Muscle of leg (tissue), 16 donors: ENCODE results near the gene CGB5. TPM values are rescaled to one million over a fixed set of nuclear protein-coding genes. Genes with fewer than 3 reads are reported as not detected.
A peak's percentile ranks its signal among the peaks of the same experiment; 100 is the strongest.
"Not testable (repeated sequence)": the region's sequence is repeated elsewhere in the genome, so short reads cannot be mapped to it uniquely, and the experiment has no call there.

Source experiments
- DNase-seq: peaks from one replicate; pipeline ENCODE4 v3.0.0; 2013
- H3K27ac ChIP-seq: one replicate; pipeline ENCODE4 v1.5.1; 2013; ENCODE audit warnings: mild to moderate bottlenecking, low read length, control low read depth
- H3K27me3 ChIP-seq: one replicate; pipeline ENCODE4 v1.6.1; 2013; ENCODE audit warnings: low read length; ENCODE audit not compliant: control insufficient read depth, insufficient read depth
- H3K36me3 ChIP-seq: one replicate; pipeline ENCODE4 v1.6.1; 2013; ENCODE audit warnings: low read length; ENCODE audit not compliant: control insufficient read depth, insufficient read depth
- H3K4me1 ChIP-seq: one replicate; pipeline ENCODE4 v1.6.1; 2013; ENCODE audit warnings: low read length; ENCODE audit not compliant: control insufficient read depth, insufficient read depth
- H3K4me3 ChIP-seq: one replicate; pipeline ENCODE4 v1.5.1; 2013; ENCODE audit warnings: low read length, control low read depth
- H3K9me3 ChIP-seq: replicated peaks from 2 replicates; pipeline ENCODE4 v1.6.1; 2013; ENCODE audit warnings: low read depth, low read length; ENCODE audit not compliant: control insufficient read depth
- WGBS: methylation state at CpG from one replicate; pipeline ENCODE4 v1.1.5; 2013; ENCODE audit warnings: missing lambda C conversion rate; ENCODE audit not compliant: insufficient coverage; 5-methylcytosine and 5-hydroxymethylcytosine counted together
- long read RNA-seq, 11 donors: transcript quantifications; one replicate each; lab custom pipeline, GENCODE V29; 2026
- polyA plus RNA-seq, 8 donors: library from polyadenylated mRNA; unstranded; fragments of 120-200 nt; gene quantifications; one replicate each; pipeline versions ENCODE4 v1.2.1 to v1.2.3, GENCODE V29; 2013; ENCODE audit warnings: inconsistent platforms in 1 of 8, low replicate concordance in 1 of 8; ENCODE audit not compliant: insufficient read length in 8 of 8, insufficient read depth in 1 of 8
- total RNA-seq: library from RNA; stranded (reverse); fragments of 120-200 nt; gene quantifications from one replicate; pipeline ENCODE4 v1.2.4, GENCODE V29; 2013

The CGB5 gene
- total RNA-seq (0.40 TPM), polyA plus RNA-seq (1 to 10 TPM in 1 of 8 donors, under 1 TPM in 2, not detected in 5; 0.23 to 1.4 (median 0.63) TPM)
- long read RNA-seq, donor 1 = 0 reads
- long read RNA-seq, donor 2 = 0 reads
- long read RNA-seq, donor 3 = 0 reads
- long read RNA-seq, donor 4 = 0 reads
- long read RNA-seq, donor 5 = 0 reads
- long read RNA-seq, donor 6 = 0 reads
- long read RNA-seq, donor 7, partial matches to known transcripts = 0 of 1 reads
- long read RNA-seq, donor 7, other reads (novel, unspliced or antisense) = 0 of 1 reads
- long read RNA-seq, donor 8 = 0 reads
- long read RNA-seq, donor 9 = 0 reads
- long read RNA-seq, donor 10 = 0 reads
- long read RNA-seq, donor 11 = 0 reads

- WGBS = no CpG with 5 or more reads among the region's 15 CpGs
- not testable (repeated sequence) for H3K36me3 ChIP-seq, H3K27me3 ChIP-seq
These were observed at the start of gene CGB5 for GRCh38 chr19:49043548-49043947. Gene CGB5, plus strand, starts transcription at chr19:49043848. Its CDS starts 362 bp downstream, at chr19:49044210.

DNA sequence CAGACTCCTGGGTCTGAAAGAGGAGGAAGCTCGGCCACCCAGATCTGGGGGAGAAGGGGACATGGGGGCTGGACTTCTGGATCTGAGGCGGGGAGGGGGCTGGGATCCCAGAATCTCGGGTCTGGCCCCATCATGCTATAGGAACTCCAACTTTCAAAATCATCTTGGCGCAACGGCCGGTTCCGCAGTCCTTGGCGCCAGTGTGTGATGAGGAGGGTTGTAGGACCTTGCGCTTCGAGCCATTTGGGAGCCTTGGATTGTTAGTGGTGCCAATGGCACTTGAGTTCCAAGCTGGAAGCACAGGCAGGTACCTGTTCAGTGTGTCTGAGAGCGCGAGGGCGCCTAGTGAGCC lies 49.6 kb upstream of the CGB5 start:
- H3K4me3 ChIP-seq = peak overlapping the region; percentile 98
- H3K27ac ChIP-seq = peak overlapping the region; percentile 100
- DNase-seq = no peak
- 2% methylated on average over 6 of the region's 13 CpGs for WGBS
- H3K9me3 ChIP-seq = no peaks in the 10 kb centered on the region
- no peaks in the 10 kb centered on the region for H3K27me3 ChIP-seq
- H3K36me3 ChIP-seq = peaks cover 19% of the 10 kb centered on the region
- peaks cover 48% of the 10 kb centered on the region for H3K4me1 ChIP-seq

More at GRCh38 chr19:49043548-49043947, at the start of gene CGB5:
- not testable (repeated sequence) for H3K9me3 ChIP-seq, H3K4me1 ChIP-seq, DNase-seq, H3K27ac ChIP-seq, H3K4me3 ChIP-seq

DNA sequence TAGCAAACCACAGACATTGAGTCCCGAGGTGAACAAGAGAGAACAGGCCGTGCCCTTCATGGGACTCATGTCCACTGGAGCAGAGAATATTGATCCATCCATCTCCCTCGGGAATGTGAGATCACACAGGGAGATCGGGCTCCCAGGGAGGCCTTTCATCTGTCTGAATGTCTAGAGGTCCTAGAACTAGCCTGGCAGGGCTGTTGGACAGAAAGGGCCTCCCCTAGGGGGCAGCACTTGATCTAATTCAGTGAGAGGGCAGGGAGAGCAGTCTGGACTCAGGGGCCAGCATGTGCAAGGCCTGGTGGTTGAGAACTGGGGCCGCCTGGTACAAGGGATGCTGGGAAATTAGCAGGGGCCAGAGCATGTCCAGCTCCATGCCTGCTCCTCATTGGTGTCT lies 45.7 kb upstream of the CGB5 start:
- peaks cover 26% of the 10 kb centered on the region for H3K36me3 ChIP-seq
- 82% methylated on average over 5 of the region's 5 CpGs for WGBS
- H3K4me3 ChIP-seq = no peak overlapping the region
- no peak overlapping the region for H3K27ac ChIP-seq
- DNase-seq = no peak
- peaks cover 10% of the 10 kb centered on the region for H3K4me1 ChIP-seq
- H3K9me3 ChIP-seq = no peaks in the 10 kb centered on the region
- H3K27me3 ChIP-seq = no peaks in the 10 kb centered on the region

- H3K27ac ChIP-seq = no peak overlapping the region
- H3K4me1 ChIP-seq = peaks cover 3% of the 10 kb centered on the region
- no peak overlapping the region for H3K4me3 ChIP-seq
- 53% methylated on average over 10 of the region's 16 CpGs for WGBS
- no peaks in the 10 kb centered on the region for H3K27me3 ChIP-seq
- H3K36me3 ChIP-seq = peaks cover 41% of the 10 kb centered on the region
- DNase-seq = no peak
- no peaks in the 10 kb centered on the region for H3K9me3 ChIP-seq
These were observed 43.9 kb upstream of the CGB5 start for GRCh38 chr19:48999481-49000325.

DNA sequence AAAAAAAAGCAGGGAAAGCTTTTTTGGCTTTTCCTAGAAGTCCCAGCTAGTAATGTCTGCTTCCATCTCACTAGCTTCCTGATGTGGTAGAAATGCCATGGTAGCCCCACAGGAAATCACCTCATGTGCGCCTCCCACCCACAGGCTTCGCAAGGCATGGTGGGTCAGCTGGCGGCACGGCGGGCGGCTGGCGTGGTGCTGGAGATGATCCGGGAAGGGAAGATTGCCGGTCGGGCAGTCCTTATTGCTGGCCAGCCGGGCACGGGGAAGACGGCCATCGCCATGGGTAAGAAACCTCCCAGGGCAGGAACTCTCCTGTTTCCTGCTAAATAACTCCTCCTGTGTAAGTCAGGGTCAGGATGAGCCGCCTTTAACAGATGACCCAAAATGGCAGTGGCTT lies 39.5 kb upstream of the CGB5 start:
- Histone ChIP-seq H3K27me3 (no peaks in the 10 kb centered on the region), H3K4me1 (no peaks in the 10 kb centered on the region), H3K4me3 (no peak overlapping the region), H3K27ac (no peak overlapping the region), H3K36me3 (peaks cover 65% of the 10 kb centered on the region), H3K9me3 (no peaks in the 10 kb centered on the region)
- no peak for DNase-seq
- 98% methylated on average over 14 of the region's 15 CpGs for WGBS

- 96% methylated on average over 6 of the region's 7 CpGs for WGBS
- H3K27me3 ChIP-seq = no peaks in the 10 kb centered on the region
- H3K4me1 ChIP-seq = no peaks in the 10 kb centered on the region
- no peak overlapping the region for H3K27ac ChIP-seq
- no peak overlapping the region for H3K4me3 ChIP-seq
- no peaks in the 10 kb centered on the region for H3K9me3 ChIP-seq
- peaks cover 65% of the 10 kb centered on the region for H3K36me3 ChIP-seq
- no peak for DNase-seq
These were observed 38.6 kb upstream of the CGB5 start for GRCh38 chr19:49004964-49005614.

- H3K36me3 ChIP-seq = peaks cover 77% of the 10 kb centered on the region
- no peak for DNase-seq
- no peaks in the 10 kb centered on the region for H3K9me3 ChIP-seq
- H3K4me3 ChIP-seq = no peak overlapping the region
- H3K4me1 ChIP-seq = no peaks in the 10 kb centered on the region
- no peak overlapping the region for H3K27ac ChIP-seq
- no peaks in the 10 kb centered on the region for H3K27me3 ChIP-seq
- WGBS = 97% methylated on average over 21 of the region's 22 CpGs
These were observed 36.7 kb upstream of the CGB5 start for GRCh38 chr19:49006905-49007304.

DNA sequence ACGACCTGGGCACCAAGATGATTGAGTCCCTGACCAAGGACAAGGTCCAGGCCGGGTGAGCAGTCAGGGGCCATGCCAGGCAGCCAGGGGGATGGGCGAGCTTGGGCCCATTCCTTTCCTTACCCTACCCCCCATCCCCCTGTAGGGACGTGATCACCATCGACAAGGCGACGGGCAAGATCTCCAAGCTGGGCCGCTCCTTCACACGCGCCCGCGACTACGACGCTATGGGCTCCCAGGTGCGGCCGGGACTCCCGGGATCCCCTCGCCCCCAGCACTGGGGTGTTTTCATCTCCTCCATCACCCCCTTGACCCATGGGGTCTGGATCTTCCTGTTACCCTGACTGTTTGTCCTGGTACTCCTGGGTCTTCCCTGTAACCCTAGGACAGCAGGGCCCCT lies 33.8 kb upstream of the CGB5 start:
- H3K4me1 ChIP-seq = no peaks in the 10 kb centered on the region
- H3K4me3 ChIP-seq = no peak overlapping the region
- WGBS = 94% methylated on average over 17 of the region's 18 CpGs
- H3K27me3 ChIP-seq = no peaks in the 10 kb centered on the region
- DNase-seq = no peak
- H3K36me3 ChIP-seq = peaks cover 72% of the 10 kb centered on the region
- no peaks in the 10 kb centered on the region for H3K9me3 ChIP-seq
- H3K27ac ChIP-seq = no peak overlapping the region

- H3K4me1 ChIP-seq = no peaks in the 10 kb centered on the region
- 87% methylated on average over 16 of the region's 18 CpGs for WGBS
- H3K9me3 ChIP-seq = no peaks in the 10 kb centered on the region
- H3K36me3 ChIP-seq = peaks cover 72% of the 10 kb centered on the region
- H3K4me3 ChIP-seq = no peak overlapping the region
- no peak overlapping the region for H3K27ac ChIP-seq
- no peak for DNase-seq
- H3K27me3 ChIP-seq = no peaks in the 10 kb centered on the region
These were observed 33.2 kb upstream of the CGB5 start for GRCh38 chr19:49010453-49010852.

DNA sequence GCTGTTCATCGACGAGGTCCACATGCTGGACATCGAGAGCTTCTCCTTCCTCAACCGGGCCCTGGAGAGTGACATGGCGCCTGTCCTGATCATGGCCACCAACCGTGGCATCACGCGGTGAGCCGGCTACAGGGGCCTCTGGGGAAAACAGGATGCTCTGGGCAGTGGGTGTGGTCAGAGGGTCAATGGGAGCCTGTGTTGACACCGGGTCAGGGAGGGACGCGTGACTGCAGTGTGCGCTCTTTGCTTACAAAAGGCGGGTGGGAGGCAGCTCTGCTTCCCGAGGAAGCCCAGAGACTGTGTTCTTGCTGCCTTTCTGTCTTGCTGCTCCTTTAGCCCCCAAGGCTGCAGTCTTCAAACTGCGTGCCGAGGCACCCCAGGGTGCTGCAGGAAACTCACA lies 32.5 kb upstream of the CGB5 start:
- Histone ChIP-seq H3K27ac (no peak overlapping the region), H3K9me3 (no peaks in the 10 kb centered on the region), H3K36me3 (peaks cover 73% of the 10 kb centered on the region), H3K27me3 (no peaks in the 10 kb centered on the region), H3K4me1 (no peaks in the 10 kb centered on the region), H3K4me3 (no peak overlapping the region)
- no peak for DNase-seq
- 94% methylated on average over 8 of the region's 17 CpGs for WGBS
